B cell (primary cell): Measurements from ENCODE around the gene TPBG. TPM values are rescaled to one million over a fixed set of nuclear protein-coding genes. Genes with fewer than 3 reads are reported as not detected.

Source experiments
- ATAC-seq: fragments of 200-7000 bp; cut with Tn5 transposase; one replicate; pipeline ENCODE4 v1.10.0; 2021; ENCODE audit warnings: low read depth, mild to moderate bottlenecking, moderate number of reproducible peaks, moderate library complexity
- CTCF ChIA-PET: fragments of 350-600 bp; sonication (Branson Sonifier 250); formaldehyde crosslinking; loops from one replicate; lab custom pipeline; 2021; ENCODE audit warnings: antibody characterized with exemption, inconsistent platforms; lab: Charles Lee
- POLR2A ChIA-PET: fragments of 350-600 bp; sonication (Branson Sonifier 250); formaldehyde crosslinking; loops from one replicate; lab custom pipeline; 2021; ENCODE audit warnings: antibody characterized with exemption; lab: Charles Lee
- DNase-seq: peaks from one replicate; pipeline ENCODE4 v3.0.0; 2013
- H2AFZ ChIP-seq: 2 replicates; pipeline ENCODE4 v1.6.1; 2012; ENCODE audit warnings: mild to moderate bottlenecking, low read depth, low read length; ENCODE audit not compliant: insufficient read depth, poor library complexity, severe bottlenecking
- H3K27ac ChIP-seq, 2 donors: 1 replicate in 1 of 2; 2 replicates in 1 of 2; pipeline ENCODE4 v1.5.1; 2012 to 2013; ENCODE audit warnings: low read length in 2 of 2, mild to moderate bottlenecking in 2 of 2, moderate library complexity in 1 of 2
- H3K27me3 ChIP-seq, 4 experiments: fragments of 200-600 bp in 1 of 4; sonication (generic) in 1 of 4; replicated peaks in 1 of 4; 1 replicate in 2 of 4; 2 replicates in 2 of 4; pipeline versions ENCODE4 v1.6.1 to v1.7.0; 2013 to 2016; ENCODE audit warnings: low read length in 3 of 4, mild to moderate bottlenecking in 2 of 4, mixed read lengths in 1 of 4, moderate library complexity in 1 of 4; ENCODE audit not compliant: insufficient read depth in 4 of 4, control insufficient read depth in 3 of 4; ENCODE audit errors: control extremely low read depth in 1 of 4
- H3K36me3 ChIP-seq, 2 experiments: replicated peaks in 1 of 2; 1 replicate in 1 of 2; 2 replicates in 1 of 2; pipeline versions ENCODE4 v1.6.1 to v1.7.1; 2013; ENCODE audit warnings: low read length in 1 of 2; ENCODE audit not compliant: insufficient read depth in 2 of 2, control insufficient read depth in 1 of 2; ENCODE audit errors: control extremely low read depth in 1 of 2, extremely low read depth in 1 of 2
- H3K4me1 ChIP-seq, 2 donors: fragments of 200-600 bp in 1 of 2; sonication (generic) in 1 of 2; 1 replicate in 1 of 2; 2 replicates in 1 of 2; pipeline versions ENCODE4 v1.5.1 to v1.6.1; 2013 to 2017; ENCODE audit warnings: low read length in 2 of 2; ENCODE audit not compliant: control insufficient read depth in 2 of 2, insufficient read depth in 2 of 2
- H3K4me2 ChIP-seq: replicated peaks from 2 replicates; pipeline ENCODE3; 2012; ENCODE audit warnings: mild to moderate bottlenecking, low read depth, low read length; ENCODE audit not compliant: poor library complexity, severe bottlenecking
- H3K4me3 ChIP-seq, 5 experiments: fragments of 200-600 bp in 1 of 5; sonication (generic) in 1 of 5; 1 replicate in 3 of 5; 2 replicates in 2 of 5; pipeline versions ENCODE4 v1.5.1 to v1.7.0; 2011 to 2016; ENCODE audit warnings: low read length in 4 of 5, mild to moderate bottlenecking in 4 of 5, low read depth in 2 of 5, control low read depth in 1 of 5, moderate library complexity in 1 of 5; ENCODE audit not compliant: insufficient read depth in 1 of 5; ENCODE audit errors: control extremely low read depth in 1 of 5, extremely low read depth in 1 of 5
- H3K79me2 ChIP-seq: fragments of 200-600 bp; sonication (generic); one replicate; pipeline ENCODE4 v1.6.0; 2016; ENCODE audit warnings: low read length; ENCODE audit not compliant: control insufficient read depth, insufficient read depth
- H3K9ac ChIP-seq: fragments of 200-600 bp; sonication (generic); 2 replicates; pipeline ENCODE4 v1.6.1; 2017; ENCODE audit warnings: mild to moderate bottlenecking, low read length, moderate library complexity
- H3K9me3 ChIP-seq, 3 donors: one replicate each; pipeline versions ENCODE4 v1.6.1 to v1.7.1; 2013; ENCODE audit warnings: low read length in 2 of 3; ENCODE audit not compliant: control insufficient read depth in 2 of 3, insufficient read depth in 1 of 3; ENCODE audit errors: control extremely low read depth in 1 of 3
- H4K20me1 ChIP-seq: 2 replicates; pipeline ENCODE4 v1.6.0; 2012; ENCODE audit warnings: mild to moderate bottlenecking, low read length; ENCODE audit not compliant: insufficient read depth, control insufficient read depth, poor library complexity, severe bottlenecking
- H3K27ac Mint-ChIP-seq: one replicate; pipeline ENCODE4 v1.8.0; 2021; ENCODE audit warnings: mixed read lengths
- H3K27me3 Mint-ChIP-seq: one replicate; pipeline ENCODE4 v1.8.0; 2021; ENCODE audit warnings: mixed read lengths
- H3K4me1 Mint-ChIP-seq: one replicate; pipeline ENCODE4 v1.8.0; 2021; ENCODE audit warnings: mixed read lengths
- H3K4me3 Mint-ChIP-seq: one replicate; pipeline ENCODE4 v1.8.0; 2021; ENCODE audit warnings: mixed read lengths
- H3K9me3 Mint-ChIP-seq: one replicate; pipeline ENCODE4 v1.8.0; 2022; ENCODE audit warnings: mixed read lengths; ENCODE audit not compliant: insufficient read depth
- EZH2 ChIP-seq: IDR thresholded peaks from 2 replicates; pipeline ENCODE4 v1.6.1; 2012; ENCODE audit warnings: borderline replicate concordance, low read depth, mild to moderate bottlenecking, moderate library complexity, low read length; ENCODE audit not compliant: insufficient read depth, poor library complexity, severe bottlenecking
- WGBS: methylation state at CpG from one replicate; pipeline ENCODE4 v1.1.5; 2013; ENCODE audit warnings: missing lambda C conversion rate; ENCODE audit not compliant: insufficient coverage; 5-methylcytosine and 5-hydroxymethylcytosine counted together
- intact Hi-C: fragments of 100-400 bp; cut with micrococcal nuclease; formaldehyde crosslinking; loops from one replicate; pipeline ENCODE4 v1.10.0; 2022
- polyA minus RNA-seq: library from RNA; depleted of rRNA, polyadenylated mRNA; stranded (reverse); fragments of >200 nt; gene quantifications from 2 replicates; pipeline ENCODE4 v1.2.3, GENCODE V29; 2012
- polyA plus RNA-seq: library from polyadenylated mRNA; depleted of rRNA; stranded (reverse); fragments of >200 nt; gene quantifications from 2 replicates; pipeline ENCODE4 v1.2.3, GENCODE V29; 2012
- total RNA-seq, 2 donors: library from RNA; stranded (reverse); fragments of 120-200 nt in 1 of 2; gene quantifications; 1 replicate in 1 of 2; 2 replicates in 1 of 2; pipeline versions ENCODE4 v1.2.3 to v1.2.4, GENCODE V29; 2013 to 2022
- TF ChIP-seq, protein P1 (sequence below): fragments of 200-600 bp; IDR thresholded peaks from one replicate; pipeline ENCODE4 v1.8.0; 2022; ENCODE audit warnings: antibody characterized with exemption, mild to moderate bottlenecking

TPBG gene, protein sequence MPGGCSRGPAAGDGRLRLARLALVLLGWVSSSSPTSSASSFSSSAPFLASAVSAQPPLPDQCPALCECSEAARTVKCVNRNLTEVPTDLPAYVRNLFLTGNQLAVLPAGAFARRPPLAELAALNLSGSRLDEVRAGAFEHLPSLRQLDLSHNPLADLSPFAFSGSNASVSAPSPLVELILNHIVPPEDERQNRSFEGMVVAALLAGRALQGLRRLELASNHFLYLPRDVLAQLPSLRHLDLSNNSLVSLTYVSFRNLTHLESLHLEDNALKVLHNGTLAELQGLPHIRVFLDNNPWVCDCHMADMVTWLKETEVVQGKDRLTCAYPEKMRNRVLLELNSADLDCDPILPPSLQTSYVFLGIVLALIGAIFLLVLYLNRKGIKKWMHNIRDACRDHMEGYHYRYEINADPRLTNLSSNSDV
- total RNA-seq = not detected in 2 replicates
- total RNA-seq (2013) = 0.14 TPM
- 0.03 and 0.07 TPM in 2 replicates for polyA plus RNA-seq
- not detected in 2 replicates for polyA minus RNA-seq

DNA sequence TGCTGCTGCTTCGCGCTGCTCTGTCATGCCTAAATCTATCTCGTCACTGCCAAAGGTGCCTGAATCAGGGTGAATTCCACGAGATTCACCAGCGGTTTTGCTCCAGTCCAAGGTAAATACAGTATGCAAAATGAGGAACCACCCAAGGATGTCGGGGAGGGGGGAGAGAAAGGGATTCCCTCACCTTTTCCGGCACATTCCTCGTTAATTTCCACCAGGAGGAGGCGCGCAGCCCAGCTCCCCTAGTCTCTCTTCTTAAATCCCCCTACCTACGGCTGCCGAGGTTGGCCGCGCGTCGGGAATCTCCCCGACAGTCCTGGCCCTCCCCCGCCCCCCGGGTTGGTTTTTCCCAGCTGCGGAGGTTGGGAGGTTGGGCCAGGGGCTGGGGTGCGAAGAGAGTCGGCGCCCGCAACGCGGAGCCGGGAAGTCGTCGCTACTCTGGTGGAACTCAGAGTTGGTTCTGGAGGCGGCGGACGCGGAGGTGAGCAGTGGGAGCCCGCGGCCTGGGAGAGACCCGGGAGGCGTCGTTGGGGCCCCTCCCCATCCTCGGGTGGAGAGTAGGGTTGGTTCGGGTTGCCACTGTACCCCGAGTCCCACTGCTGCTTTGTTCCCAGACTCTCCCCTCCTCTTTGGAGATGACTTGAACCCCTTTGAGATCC is at the start of gene TPBG:
TPBG (plus strand) TSS at position 390 of the 659 bp plus-strand sequence. CDS start 1,145 bp downstream, outside the sequence.
- Histone ChIP-seq H3K27me3 (peaks cover 0 to 35% (median 29%) of the 10 kb centered on the region in 4 experiments), H4K20me1 (no peaks in the 10 kb centered on the region), H3K79me2 (no peaks in the 10 kb centered on the region), H3K4me1 (peaks cover 20 to 24% of the 10 kb centered on the region in 2 donors), H3K4me3 (peak within 1 kb of the TSS in 4 of 5 experiments; percentile 8 to 49 (median 22)), H3K4me2 (peak within 1 kb of the TSS; percentile 70), H3K36me3 (no peaks in the 10 kb centered on the region), H3K9ac (peak within 1 kb of the TSS; percentile 29), H3K27ac (no peak within 1 kb of the TSS), H3K9me3 (no peaks in the 10 kb centered on the region), H2AFZ (peak within 1 kb of the TSS; percentile 54)
- H3K27me3 Mint-ChIP-seq = peaks cover 55% of the 10 kb centered on the region
- no peaks in the 10 kb centered on the region for H3K9me3 Mint-ChIP-seq
- ChIA-PET CTCF (no interaction called here), POLR2A (no interaction called here)
- peaks cover 24% of the 10 kb centered on the region for H3K4me1 Mint-ChIP-seq
- no peak within 1 kb of the TSS for H3K27ac Mint-ChIP-seq
- no peak for ATAC-seq
- peak; percentile 2 for DNase-seq
- TF ChIP-seq, protein P1, sequence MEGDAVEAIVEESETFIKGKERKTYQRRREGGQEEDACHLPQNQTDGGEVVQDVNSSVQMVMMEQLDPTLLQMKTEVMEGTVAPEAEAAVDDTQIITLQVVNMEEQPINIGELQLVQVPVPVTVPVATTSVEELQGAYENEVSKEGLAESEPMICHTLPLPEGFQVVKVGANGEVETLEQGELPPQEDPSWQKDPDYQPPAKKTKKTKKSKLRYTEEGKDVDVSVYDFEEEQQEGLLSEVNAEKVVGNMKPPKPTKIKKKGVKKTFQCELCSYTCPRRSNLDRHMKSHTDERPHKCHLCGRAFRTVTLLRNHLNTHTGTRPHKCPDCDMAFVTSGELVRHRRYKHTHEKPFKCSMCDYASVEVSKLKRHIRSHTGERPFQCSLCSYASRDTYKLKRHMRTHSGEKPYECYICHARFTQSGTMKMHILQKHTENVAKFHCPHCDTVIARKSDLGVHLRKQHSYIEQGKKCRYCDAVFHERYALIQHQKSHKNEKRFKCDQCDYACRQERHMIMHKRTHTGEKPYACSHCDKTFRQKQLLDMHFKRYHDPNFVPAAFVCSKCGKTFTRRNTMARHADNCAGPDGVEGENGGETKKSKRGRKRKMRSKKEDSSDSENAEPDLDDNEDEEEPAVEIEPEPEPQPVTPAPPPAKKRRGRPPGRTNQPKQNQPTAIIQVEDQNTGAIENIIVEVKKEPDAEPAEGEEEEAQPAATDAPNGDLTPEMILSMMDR = no peak
- TF ChIP-seq EZH2 = no peak
- H3K4me3 Mint-ChIP-seq = peak within 1 kb of the TSS; percentile 78
- WGBS = 4% methylated on average over 39 of the region's 41 CpGs
- intact Hi-C loops = no loop called here

DNA sequence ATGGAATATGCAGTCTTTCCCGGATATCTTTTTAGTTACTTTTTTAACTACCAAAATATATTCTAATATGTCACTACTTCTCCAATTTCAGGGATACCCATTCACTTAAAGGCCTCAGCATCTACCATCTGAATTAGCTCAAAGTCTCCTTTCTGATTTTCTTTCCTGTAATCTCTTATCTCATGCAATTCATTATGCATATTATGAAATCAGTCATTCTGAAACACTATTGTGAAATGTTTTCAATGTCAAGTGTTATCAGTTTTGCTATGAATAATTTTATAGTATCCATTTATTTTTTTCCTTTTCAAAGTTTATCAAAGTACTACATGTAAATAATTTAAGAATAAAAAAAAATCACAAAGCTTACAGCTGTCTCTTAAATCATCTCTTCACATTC is 41.2 kb upstream of the TPBG start:
- Histone ChIP-seq H3K27ac (no peak overlapping the region), H3K4me3 (no peak overlapping the region), H3K79me2 (no peaks in the 10 kb centered on the region), H3K4me2 (no peak overlapping the region), H3K9me3 (no peaks in the 10 kb centered on the region), H3K9ac (no peak overlapping the region), H3K27me3 (no peaks in the 10 kb centered on the region), H4K20me1 (no peaks in the 10 kb centered on the region), H3K36me3 (no peaks in the 10 kb centered on the region), H2AFZ (no peak overlapping the region), H3K4me1 (no peaks in the 10 kb centered on the region)
- no peak overlapping the region for H3K4me3 Mint-ChIP-seq
- ChIA-PET POLR2A (no interaction called here), CTCF (no interaction called here)
- ATAC-seq (no peak), DNase-seq (no peak)
- no peak overlapping the region for H3K27ac Mint-ChIP-seq
- no peaks in the 10 kb centered on the region for H3K4me1 Mint-ChIP-seq
- no peak for TF ChIP-seq EZH2
- TF ChIP-seq, protein P1 = no peak
- no peaks in the 10 kb centered on the region for H3K27me3 Mint-ChIP-seq
- no peaks in the 10 kb centered on the region for H3K9me3 Mint-ChIP-seq
- intact Hi-C loops = no loop called here
- WGBS = no CpG with 5 or more reads among the region's 1 CpG
